Calu3 (cell line): Measurements from ENCODE around the gene CUTC. TPM values are rescaled to one million over a fixed set of nuclear protein-coding genes. Genes with fewer than 3 reads are reported as not detected.

Experiments used
- BruUV-seq: library from RNA; stranded (reverse); fragments of 400-500 nt; replicated peaks from 2 replicates; lab custom pipeline; 2021; lab: Mats Ljungman, UMichigan
- CTCF ChIA-PET: fragments of 300-600 bp; sonication (Branson Sonifier 250); formaldehyde crosslinking; loops from one replicate; lab custom pipeline; 2022; ENCODE audit warnings: antibody characterized with exemption; lab: Charles Lee
- DNase-seq: peaks from one replicate; pipeline ENCODE4 v3.0.0; 2022
- H3K27ac Mint-ChIP-seq: one replicate; pipeline ENCODE4 v1.8.0; 2022; ENCODE audit warnings: mixed read lengths; ENCODE audit not compliant: unreplicated experiment
- H3K27me3 Mint-ChIP-seq: one replicate; pipeline ENCODE4 v1.8.0; 2022; ENCODE audit warnings: mixed read lengths; ENCODE audit not compliant: unreplicated experiment
- H3K36me3 Mint-ChIP-seq: one replicate; pipeline ENCODE4 v1.8.0; 2022; ENCODE audit warnings: mild to moderate bottlenecking, moderate library complexity, mixed read lengths; ENCODE audit not compliant: insufficient read depth, unreplicated experiment
- H3K4me1 Mint-ChIP-seq: one replicate; pipeline ENCODE4 v1.8.0; 2022; ENCODE audit warnings: mild to moderate bottlenecking, low read depth, mixed read lengths; ENCODE audit not compliant: unreplicated experiment
- H3K4me3 Mint-ChIP-seq: one replicate; pipeline ENCODE4 v1.8.0; 2022; ENCODE audit warnings: mild to moderate bottlenecking, low read depth, moderate library complexity, mixed read lengths; ENCODE audit not compliant: unreplicated experiment
- H3K9me3 Mint-ChIP-seq: one replicate; pipeline ENCODE4 v1.8.0; 2022; ENCODE audit warnings: low read depth, mixed read lengths; ENCODE audit not compliant: unreplicated experiment
- CTCF ChIP-seq: fragments of 200-600 bp; IDR thresholded peaks from one replicate; pipeline ENCODE4 v1.8.0; 2022; ENCODE audit warnings: antibody characterized with exemption; ENCODE audit not compliant: unreplicated experiment
- intact Hi-C: fragments of 100-400 bp; cut with micrococcal nuclease; formaldehyde crosslinking; loops from one replicate; pipeline ENCODE4 v1.10.0; 2022; ENCODE audit not compliant: unreplicated experiment
- total RNA-seq: library from RNA; stranded (reverse); gene quantifications from 2 replicates; pipeline ENCODE4 v1.2.3, GENCODE V29; 2022

Gene CUTC
- total RNA-seq, 1 experiment from 2014 or later = 9.3 TPM

- no peak for DNase-seq
- H3K4me3 Mint-ChIP-seq = no peak overlapping the region
- peaks cover 10% of the 10 kb centered on the region for H3K36me3 Mint-ChIP-seq
- intact Hi-C loops = no loop called here
- BruUV-seq = no TSS peak
- H3K27me3 Mint-ChIP-seq = no peaks in the 10 kb centered on the region
- no peak overlapping the region for H3K27ac Mint-ChIP-seq
- CTCF ChIA-PET = no interaction called here
- H3K9me3 Mint-ChIP-seq = no peaks in the 10 kb centered on the region
- no peak for TF ChIP-seq CTCF
- no peaks in the 10 kb centered on the region for H3K4me1 Mint-ChIP-seq
Measured at GRCh38 chr10:99693933-99694583, 38.0 kb upstream of the CUTC start.

- no peak for TF ChIP-seq CTCF
- Mint-ChIP-seq H3K9me3 (no peaks in the 10 kb centered on the region), H3K4me3 (no peak overlapping the region), H3K27me3 (no peaks in the 10 kb centered on the region), H3K27ac (no peak overlapping the region), H3K4me1 (no peaks in the 10 kb centered on the region), H3K36me3 (peaks cover 15% of the 10 kb centered on the region)
- no TSS peak for BruUV-seq
- intact Hi-C loops = loop anchor here (5.0 kb wide), 1 partner anchor 63 kb away; no protein-coding TSS in a partner anchor
- CTCF ChIA-PET = no interaction called here
- no peak for DNase-seq
Measured at GRCh38 chr10:99695761-99696160, 36.3 kb upstream of the CUTC start.

- CTCF ChIA-PET = no interaction called here
Measured at GRCh38 chr10:99698504-99699080, 33.4 kb upstream of the CUTC start.

GRCh38 chr10:99700649-99701048 is 31.4 kb upstream of the CUTC start:
- H3K9me3 Mint-ChIP-seq = no peaks in the 10 kb centered on the region
- H3K27me3 Mint-ChIP-seq = no peaks in the 10 kb centered on the region
- intact Hi-C loops = no loop called here
- H3K4me1 Mint-ChIP-seq = no peaks in the 10 kb centered on the region
- TF ChIP-seq CTCF = no peak
- CTCF ChIA-PET = no interaction called here
- DNase-seq = no peak
- no TSS peak for BruUV-seq
- H3K4me3 Mint-ChIP-seq = no peak overlapping the region
- H3K27ac Mint-ChIP-seq = no peak overlapping the region
- H3K36me3 Mint-ChIP-seq = peaks cover 34% of the 10 kb centered on the region

More at GRCh38 chr10:99698504-99699080, 33.4 kb upstream of the CUTC start:
- Mint-ChIP-seq H3K4me1 (no peaks in the 10 kb centered on the region), H3K9me3 (no peaks in the 10 kb centered on the region), H3K27ac (no peak overlapping the region), H3K27me3 (no peaks in the 10 kb centered on the region), H3K36me3 (peaks cover 29% of the 10 kb centered on the region), H3K4me3 (no peak overlapping the region)
- intact Hi-C loops = loop anchor here (5.0 kb wide), 1 partner anchor 66 kb away; no protein-coding TSS in a partner anchor
- DNase-seq = no peak
- no peak for TF ChIP-seq CTCF
- BruUV-seq = no TSS peak
